ENCODE data around the gene AWAT2.

AWAT2 gene

DNA sequence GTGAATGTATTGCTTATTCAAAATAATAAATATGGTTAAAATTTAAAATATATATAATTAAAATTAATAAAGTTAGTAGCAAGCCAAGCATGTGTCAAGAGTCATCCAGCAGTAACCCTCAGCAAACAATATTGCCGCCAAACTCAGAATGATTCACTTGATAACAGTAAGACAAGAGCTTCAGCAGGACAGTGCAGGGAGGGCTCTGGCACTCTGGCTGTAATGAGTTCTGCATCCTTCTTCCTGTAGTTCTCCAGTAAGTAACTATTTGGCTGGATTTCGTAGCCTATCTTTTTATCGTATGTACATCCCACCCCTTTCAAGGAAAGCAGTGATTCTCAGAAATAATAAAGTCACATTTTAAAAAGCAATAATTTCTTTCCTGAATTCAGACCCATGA is 30.1 kb upstream of the AWAT2 start:
- TF ChIP-seq, protein P1, sequence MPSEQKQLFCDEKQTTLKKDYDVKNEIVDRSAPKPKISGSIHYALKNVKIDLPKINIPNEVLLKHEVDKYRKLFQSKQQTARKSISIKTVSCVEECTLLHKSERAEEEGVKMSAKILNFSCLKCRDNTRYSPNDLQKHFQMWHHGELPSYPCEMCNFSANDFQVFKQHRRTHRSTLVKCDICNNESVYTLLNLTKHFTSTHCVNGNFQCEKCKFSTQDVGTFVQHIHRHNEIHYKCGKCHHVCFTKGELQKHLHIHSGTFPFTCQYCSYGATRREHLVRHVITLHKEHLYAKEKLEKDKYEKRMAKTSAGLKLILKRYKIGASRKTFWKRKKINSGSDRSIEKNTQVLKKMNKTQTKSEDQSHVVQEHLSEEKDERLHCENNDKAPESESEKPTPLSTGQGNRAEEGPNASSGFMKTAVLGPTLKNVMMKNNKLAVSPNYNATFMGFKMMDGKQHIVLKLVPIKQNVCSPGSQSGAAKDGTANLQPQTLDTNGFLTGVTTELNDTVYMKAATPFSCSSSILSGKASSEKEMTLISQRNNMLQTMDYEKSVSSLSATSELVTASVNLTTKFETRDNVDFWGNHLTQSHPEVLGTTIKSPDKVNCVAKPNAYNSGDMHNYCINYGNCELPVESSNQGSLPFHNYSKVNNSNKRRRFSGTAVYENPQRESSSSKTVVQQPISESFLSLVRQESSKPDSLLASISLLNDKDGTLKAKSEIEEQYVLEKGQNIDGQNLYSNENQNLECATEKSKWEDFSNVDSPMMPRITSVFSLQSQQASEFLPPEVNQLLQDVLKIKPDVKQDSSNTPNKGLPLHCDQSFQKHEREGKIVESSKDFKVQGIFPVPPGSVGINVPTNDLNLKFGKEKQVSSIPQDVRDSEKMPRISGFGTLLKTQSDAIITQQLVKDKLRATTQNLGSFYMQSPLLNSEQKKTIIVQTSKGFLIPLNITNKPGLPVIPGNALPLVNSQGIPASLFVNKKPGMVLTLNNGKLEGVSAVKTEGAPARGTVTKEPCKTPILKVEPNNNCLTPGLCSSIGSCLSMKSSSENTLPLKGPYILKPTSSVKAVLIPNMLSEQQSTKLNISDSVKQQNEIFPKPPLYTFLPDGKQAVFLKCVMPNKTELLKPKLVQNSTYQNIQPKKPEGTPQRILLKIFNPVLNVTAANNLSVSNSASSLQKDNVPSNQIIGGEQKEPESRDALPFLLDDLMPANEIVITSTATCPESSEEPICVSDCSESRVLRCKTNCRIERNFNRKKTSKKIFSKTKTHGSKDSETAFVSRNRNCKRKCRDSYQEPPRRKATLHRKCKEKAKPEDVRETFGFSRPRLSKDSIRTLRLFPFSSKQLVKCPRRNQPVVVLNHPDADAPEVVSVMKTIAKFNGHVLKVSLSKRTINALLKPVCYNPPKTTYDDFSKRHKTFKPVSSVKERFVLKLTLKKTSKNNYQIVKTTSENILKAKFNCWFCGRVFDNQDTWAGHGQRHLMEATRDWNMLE (tag by site-specific recombination; conservative IDR thresholded peaks at IDR 0.05; ENCODE audit: low read depth), result no peak
- TF ChIP-seq, protein P2, sequence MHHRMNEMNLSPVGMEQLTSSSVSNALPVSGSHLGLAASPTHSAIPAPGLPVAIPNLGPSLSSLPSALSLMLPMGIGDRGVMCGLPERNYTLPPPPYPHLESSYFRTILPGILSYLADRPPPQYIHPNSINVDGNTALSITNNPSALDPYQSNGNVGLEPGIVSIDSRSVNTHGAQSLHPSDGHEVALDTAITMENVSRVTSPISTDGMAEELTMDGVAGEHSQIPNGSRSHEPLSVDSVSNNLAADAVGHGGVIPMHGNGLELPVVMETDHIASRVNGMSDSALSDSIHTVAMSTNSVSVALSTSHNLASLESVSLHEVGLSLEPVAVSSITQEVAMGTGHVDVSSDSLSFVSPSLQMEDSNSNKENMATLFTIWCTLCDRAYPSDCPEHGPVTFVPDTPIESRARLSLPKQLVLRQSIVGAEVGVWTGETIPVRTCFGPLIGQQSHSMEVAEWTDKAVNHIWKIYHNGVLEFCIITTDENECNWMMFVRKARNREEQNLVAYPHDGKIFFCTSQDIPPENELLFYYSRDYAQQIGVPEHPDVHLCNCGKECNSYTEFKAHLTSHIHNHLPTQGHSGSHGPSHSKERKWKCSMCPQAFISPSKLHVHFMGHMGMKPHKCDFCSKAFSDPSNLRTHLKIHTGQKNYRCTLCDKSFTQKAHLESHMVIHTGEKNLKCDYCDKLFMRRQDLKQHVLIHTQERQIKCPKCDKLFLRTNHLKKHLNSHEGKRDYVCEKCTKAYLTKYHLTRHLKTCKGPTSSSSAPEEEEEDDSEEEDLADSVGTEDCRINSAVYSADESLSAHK (tag by site-specific recombination; IDR thresholded peaks at IDR 0.05), result no peak
- no peak for TF ChIP-seq ZNF747 (tag by site-specific recombination; IDR thresholded peaks at IDR 0.05)
- no peak for TF ChIP-seq EGR2 (tag by site-specific recombination; IDR thresholded peaks at IDR 0.05; ENCODE audit: low read depth)
- TF ChIP-seq RBAK (tag by site-specific recombination; IDR thresholded peaks at IDR 0.05), result no peak
- TF ChIP-seq ZNF155 (tag by site-specific recombination; IDR thresholded peaks at IDR 0.05), result no peak
- no peak for TF ChIP-seq ZNF146 (tag by site-specific recombination; IDR thresholded peaks at IDR 0.05)
- TF ChIP-seq ZNF354C (tag by site-specific recombination; IDR thresholded peaks at IDR 0.05; ENCODE audit: borderline replicate concordance, low read depth), result no peak
- TF ChIP-seq ZNF701 (tag by site-specific recombination; IDR thresholded peaks at IDR 0.05), result no peak
- TF ChIP-seq, protein P3, sequence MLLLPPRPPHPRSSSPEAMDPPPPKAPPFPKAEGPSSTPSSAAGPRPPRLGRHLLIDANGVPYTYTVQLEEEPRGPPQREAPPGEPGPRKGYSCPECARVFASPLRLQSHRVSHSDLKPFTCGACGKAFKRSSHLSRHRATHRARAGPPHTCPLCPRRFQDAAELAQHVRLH (tag by site-specific recombination; IDR thresholded peaks at IDR 0.05), result no peak
- TF ChIP-seq ZXDB (tag by site-specific recombination; IDR thresholded peaks at IDR 0.05), result no peak
- no peak for TF ChIP-seq ZNF121 (tag by site-specific recombination; IDR thresholded peaks at IDR 0.05)
- TF ChIP-seq YY1 (tag by site-specific recombination; IDR thresholded peaks at IDR 0.05), result no peak
- no peak for TF ChIP-seq KLF9 (tag by site-specific recombination; IDR thresholded peaks at IDR 0.05; ENCODE audit: low read depth)
- CTCF ChIA-PET, result interaction anchor here (0.6 to 2.8 kb wide), 5 partner anchors 8 to 923 kb away, joined by 3 to 9 read pairs (median 3); no protein-coding TSS in a partner anchor

DNA sequence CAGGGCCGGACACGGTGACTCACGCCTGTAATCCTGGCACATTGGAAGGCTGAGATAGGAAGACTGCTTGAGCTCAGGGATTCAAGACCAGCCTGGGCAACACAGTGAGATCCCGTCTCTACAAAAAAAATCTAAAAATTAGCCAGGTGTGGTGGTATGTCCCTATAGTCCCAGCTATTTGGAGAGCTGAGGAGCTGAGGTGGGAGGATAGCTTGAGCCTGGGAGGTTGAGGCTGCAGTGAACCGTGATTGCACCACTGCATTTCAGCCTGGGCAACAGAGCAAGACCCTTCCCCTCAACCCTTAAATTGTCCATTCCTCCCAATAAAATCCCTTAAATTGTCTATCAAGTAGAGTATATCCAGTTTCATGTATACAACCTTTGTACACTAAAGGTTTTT is 29.6 kb upstream of the AWAT2 start:
- H3K36me3 ChIP-seq (ENCODE audit: control insufficient read depth in 2 of 2, insufficient read depth in 1 of 2, low read length in 2 of 2), result no peaks in the 10 kb centered on the region
- POLR2A ChIA-PET, result no interaction called here
- CTCF ChIA-PET, result interaction anchor here (0.6 to 2.8 kb wide), 4 partner anchors 8 to 661 kb away, joined by 3 to 9 read pairs (median 4); no protein-coding TSS in a partner anchor
- no peaks in the 10 kb centered on the region for H3K9me3 ChIP-seq (ENCODE audit: control insufficient read depth, insufficient read depth, low read depth, low read length)
- no peak overlapping the region for H3K27ac ChIP-seq (ENCODE audit: extremely low read depth, low read depth, low read length)
- TF ChIP-seq ZNF121 (tag by site-specific recombination; IDR thresholded peaks at IDR 0.05), result peak; percentile 82
- TF ChIP-seq ZNF623 (tag by site-specific recombination; IDR thresholded peaks at IDR 0.05), result no peak
- no peaks in the 10 kb centered on the region for H3K4me1 ChIP-seq (ENCODE audit: control insufficient read depth, insufficient read depth, low read length)
- no peak overlapping the region for H3K4me3 ChIP-seq (ENCODE audit: low read depth, low read length)

More for the DNA sequence above, 30.1 kb upstream of the AWAT2 start:
- Histone ChIP-seq H3K4me1 (ENCODE audit: control insufficient read depth, insufficient read depth, low read length) (no peaks in the 10 kb centered on the region), H3K9me3 (ENCODE audit: control insufficient read depth, insufficient read depth, low read depth, low read length) (no peaks in the 10 kb centered on the region), H3K4me3 (ENCODE audit: low read depth, low read length) (no peak overlapping the region), H3K27ac (ENCODE audit: extremely low read depth, low read depth, low read length) (no peak overlapping the region), H3K36me3 (ENCODE audit: control insufficient read depth in 2 of 2, insufficient read depth in 1 of 2, low read length in 2 of 2) (no peaks in the 10 kb centered on the region)
- POLR2A ChIA-PET, result no interaction called here

Data from HEK293 (cell line).